ENCODE measurements around the gene NLK. TPM values are rescaled to one million over a fixed set of nuclear protein-coding genes. Genes with fewer than 3 reads are reported as not detected.
"Not testable (repeated sequence)": the region's sequence is repeated elsewhere in the genome, so short reads cannot be mapped to it uniquely, and the experiment has no call there.

Gene NLK
- total RNA-seq, 1 experiment from 2014 or later = 18.0 TPM

- in situ Hi-C loops (cut with HindIII; ENCODE audit: low pct_unique_long_range_greater_than_20kb, low sequenced_read_pairs) = no loop called here
- DNase-seq (ENCODE audit: low read depth) = no peak
These were observed 156.6 kb downstream of the NLK start for GRCh38 chr17:28199115-28199514.

- in situ Hi-C loops (cut with HindIII; ENCODE audit: low pct_unique_long_range_greater_than_20kb, low sequenced_read_pairs) = no loop called here
These were observed 157.3 kb downstream of the NLK start for GRCh38 chr17:28199728-28200127.

GRCh38 chr17:28201315-28201714, 158.8 kb downstream of the NLK start:
- no peak for DNase-seq (ENCODE audit: low read depth)
- in situ Hi-C loops (cut with HindIII; ENCODE audit: low pct_unique_long_range_greater_than_20kb, low sequenced_read_pairs) = no loop called here

More at GRCh38 chr17:28199728-28200127, 157.3 kb downstream of the NLK start:
- no peak for DNase-seq (ENCODE audit: low read depth)

DNA sequence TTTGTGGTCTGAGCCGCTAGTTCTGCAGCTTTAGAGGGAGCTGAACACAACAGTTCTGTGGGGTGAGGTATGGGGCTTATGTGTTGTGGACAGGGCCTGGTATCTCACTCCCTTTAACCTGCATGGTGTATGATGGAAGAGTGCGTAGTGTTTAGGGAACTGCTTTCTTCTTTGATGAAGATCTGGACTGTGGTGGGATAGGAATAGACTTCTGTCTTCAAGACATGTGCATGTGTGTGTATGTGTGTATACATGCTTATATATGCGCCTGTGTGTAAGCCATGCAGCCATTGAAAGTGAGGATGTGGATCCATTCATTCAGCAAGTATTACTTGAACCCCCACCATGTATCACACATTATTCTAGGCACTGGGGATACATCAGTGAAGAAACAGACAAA, 161.8 kb downstream of the NLK start:
- DNase-seq (ENCODE audit: low read depth) = no peak
- in situ Hi-C loops (cut with HindIII; ENCODE audit: low pct_unique_long_range_greater_than_20kb, low sequenced_read_pairs) = no loop called here

- in situ Hi-C loops (cut with HindIII; ENCODE audit: low pct_unique_long_range_greater_than_20kb, low sequenced_read_pairs) = no loop called here
- DNase-seq (ENCODE audit: low read depth) = peak; percentile 76
These were observed 162.3 kb downstream of the NLK start for GRCh38 chr17:28204751-28205150.

DNA sequence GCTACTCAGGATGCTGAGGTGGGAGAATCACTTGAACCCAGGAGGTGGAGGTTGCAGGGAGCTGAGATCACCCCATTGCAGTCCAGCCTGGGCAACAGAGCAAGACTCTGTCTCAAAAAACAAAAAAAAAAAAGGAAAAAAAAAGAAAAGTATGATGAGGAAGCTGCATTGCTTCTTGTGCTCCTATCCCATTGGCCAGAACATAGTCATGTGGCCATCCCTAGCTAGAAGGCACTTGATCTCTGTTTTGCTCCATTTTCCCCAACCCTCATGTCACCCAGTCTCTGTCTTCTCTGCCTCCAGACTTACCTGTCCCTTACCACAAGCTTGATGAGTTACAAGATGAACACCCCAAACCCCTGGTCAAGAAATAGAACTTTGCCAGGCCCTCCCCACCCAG, 163.8 kb downstream of the NLK start:
- no peak for DNase-seq (ENCODE audit: low read depth)
- in situ Hi-C loops (cut with HindIII; ENCODE audit: low pct_unique_long_range_greater_than_20kb, low sequenced_read_pairs) = no loop called here

DNA sequence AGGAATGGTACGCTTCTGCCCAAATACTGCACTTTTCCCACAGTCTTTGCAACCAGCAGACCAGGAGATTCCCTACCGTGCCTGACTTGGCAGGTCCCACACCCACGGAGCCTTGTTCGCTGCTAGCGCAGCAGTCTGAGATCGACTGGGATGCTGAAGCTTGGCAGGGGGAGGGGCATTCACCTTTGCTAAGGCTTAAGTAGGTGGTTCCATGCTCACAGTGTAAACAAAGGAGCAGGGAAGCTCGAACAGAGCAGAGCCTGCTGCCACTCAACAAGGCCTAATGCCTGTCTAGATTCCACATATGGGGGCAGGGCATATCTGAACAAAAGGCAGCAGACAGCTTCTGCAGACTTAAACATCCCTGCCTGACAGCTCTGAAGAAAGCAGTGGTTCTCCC, 169.3 kb downstream of the NLK start:
- in situ Hi-C loops (cut with HindIII; ENCODE audit: low pct_unique_long_range_greater_than_20kb, low sequenced_read_pairs) = no loop called here
- DNase-seq (ENCODE audit: low read depth) = no peak

GRCh38 chr17:28213578-28213977, 171.1 kb downstream of the NLK start:
- DNase-seq (ENCODE audit: low read depth); in situ Hi-C loops (cut with HindIII; ENCODE audit: low pct_unique_long_range_greater_than_20kb, low sequenced_read_pairs): not testable (repeated sequence)

- no peak for DNase-seq (ENCODE audit: low read depth)
- in situ Hi-C loops (cut with HindIII; ENCODE audit: low pct_unique_long_range_greater_than_20kb, low sequenced_read_pairs) = no loop called here
These were observed 173.6 kb downstream of the NLK start for GRCh38 chr17:28216052-28216451.

DNA sequence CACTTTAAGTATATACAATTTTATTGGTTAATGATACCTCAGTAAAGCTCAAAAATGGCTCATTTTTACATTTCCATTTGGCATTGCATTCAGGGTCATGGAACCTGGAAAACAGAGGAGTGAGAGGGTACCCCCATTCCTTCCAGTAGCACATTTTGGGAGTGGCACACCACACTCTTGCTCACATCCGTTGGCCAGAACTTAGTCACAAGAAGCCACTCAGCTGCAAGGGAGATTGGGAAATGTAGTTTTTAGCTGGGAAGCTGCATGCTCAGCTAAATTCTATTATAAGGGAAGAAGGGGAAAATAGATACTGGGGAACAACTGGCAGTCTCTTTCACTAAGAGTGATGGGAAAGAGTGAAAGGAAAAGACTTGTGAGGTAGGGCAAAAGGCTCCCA, 174.1 kb downstream of the NLK start:
- DNase-seq (ENCODE audit: low read depth) = no peak
- in situ Hi-C loops (cut with HindIII; ENCODE audit: low pct_unique_long_range_greater_than_20kb, low sequenced_read_pairs) = no loop called here

DNA sequence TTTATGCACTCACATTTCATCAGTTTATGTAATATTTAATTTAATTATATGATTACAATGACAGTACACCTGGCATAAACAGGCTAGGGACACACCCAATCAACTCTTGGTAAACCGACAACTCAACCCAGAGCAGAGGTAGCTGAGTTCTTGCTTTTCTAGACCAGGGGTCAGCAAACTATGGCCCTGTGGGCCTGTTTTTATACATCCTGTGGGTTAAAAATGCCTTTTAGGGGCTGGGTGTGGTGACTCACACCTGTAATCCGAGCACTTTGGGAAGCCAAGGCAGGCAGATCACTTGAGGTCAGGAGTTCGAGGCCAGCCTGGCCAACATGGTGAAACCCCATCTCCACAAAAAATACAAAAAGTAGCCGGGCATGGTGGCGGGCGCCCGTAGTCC, 177.3 kb downstream of the NLK start:
- in situ Hi-C loops (cut with HindIII; ENCODE audit: low pct_unique_long_range_greater_than_20kb, low sequenced_read_pairs) = no loop called here
- DNase-seq (ENCODE audit: low read depth) = no peak

DNA sequence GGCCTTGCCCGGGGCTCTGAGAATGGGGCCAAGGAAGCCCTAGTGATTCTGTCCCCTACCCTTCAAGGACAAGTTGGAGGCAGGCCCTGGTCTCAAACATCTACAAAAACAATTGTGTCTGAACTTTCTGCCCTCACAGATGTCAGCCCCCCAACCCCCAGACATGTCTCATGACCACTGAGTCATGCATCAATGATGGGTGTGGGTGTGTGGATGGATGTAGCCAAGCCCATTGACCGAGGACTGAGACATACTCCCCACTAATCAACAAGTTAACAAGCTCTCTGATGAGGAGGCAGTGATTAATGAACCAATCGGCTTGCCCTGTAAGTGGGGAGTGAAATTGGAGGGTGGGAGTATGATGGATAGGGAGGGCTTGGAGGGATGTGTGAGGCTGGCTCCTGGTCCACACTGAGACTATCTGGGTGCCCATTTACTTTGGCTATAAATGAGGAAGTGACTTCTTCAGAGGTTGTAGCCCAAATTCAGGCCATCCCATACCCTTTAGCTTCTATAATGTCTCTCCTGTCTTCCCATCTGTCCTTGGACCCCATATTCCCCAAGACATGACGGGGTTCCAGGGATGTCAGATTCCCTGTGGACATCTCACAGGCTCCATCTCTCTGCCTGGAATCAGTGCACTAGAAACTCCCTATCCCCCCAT, 179.4 kb downstream of the NLK start:
- in situ Hi-C loops (cut with HindIII; ENCODE audit: low pct_unique_long_range_greater_than_20kb, low sequenced_read_pairs) = no loop called here
- DNase-seq (ENCODE audit: low read depth) = no peak

GRCh38 chr17:28225271-28225670, 182.8 kb downstream of the NLK start:
- DNase-seq (ENCODE audit: low read depth) = no peak
- in situ Hi-C loops (cut with HindIII; ENCODE audit: low pct_unique_long_range_greater_than_20kb, low sequenced_read_pairs) = no loop called here

DNA sequence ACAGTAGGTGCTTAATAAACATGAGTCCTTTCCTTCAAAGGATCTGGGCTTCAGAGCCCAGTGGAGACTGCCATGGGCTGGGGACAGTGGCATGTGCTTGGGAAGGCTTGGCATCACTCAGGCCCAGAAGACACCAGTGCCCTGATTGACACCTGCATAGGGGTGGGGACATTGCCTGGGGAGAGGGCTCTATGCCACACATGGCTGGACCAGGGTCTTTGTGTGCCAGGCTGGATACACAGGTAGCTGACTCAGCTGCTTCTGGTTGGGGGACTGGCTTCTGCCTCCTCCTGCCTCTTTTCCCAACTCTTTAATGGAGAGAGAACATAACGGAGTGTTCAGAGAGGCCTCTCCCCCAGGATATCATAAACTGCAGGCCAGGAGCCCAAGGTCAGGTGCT, 183.4 kb downstream of the NLK start:
- DNase-seq (ENCODE audit: low read depth) = no peak
- in situ Hi-C loops (cut with HindIII; ENCODE audit: low pct_unique_long_range_greater_than_20kb, low sequenced_read_pairs) = no loop called here

DNA sequence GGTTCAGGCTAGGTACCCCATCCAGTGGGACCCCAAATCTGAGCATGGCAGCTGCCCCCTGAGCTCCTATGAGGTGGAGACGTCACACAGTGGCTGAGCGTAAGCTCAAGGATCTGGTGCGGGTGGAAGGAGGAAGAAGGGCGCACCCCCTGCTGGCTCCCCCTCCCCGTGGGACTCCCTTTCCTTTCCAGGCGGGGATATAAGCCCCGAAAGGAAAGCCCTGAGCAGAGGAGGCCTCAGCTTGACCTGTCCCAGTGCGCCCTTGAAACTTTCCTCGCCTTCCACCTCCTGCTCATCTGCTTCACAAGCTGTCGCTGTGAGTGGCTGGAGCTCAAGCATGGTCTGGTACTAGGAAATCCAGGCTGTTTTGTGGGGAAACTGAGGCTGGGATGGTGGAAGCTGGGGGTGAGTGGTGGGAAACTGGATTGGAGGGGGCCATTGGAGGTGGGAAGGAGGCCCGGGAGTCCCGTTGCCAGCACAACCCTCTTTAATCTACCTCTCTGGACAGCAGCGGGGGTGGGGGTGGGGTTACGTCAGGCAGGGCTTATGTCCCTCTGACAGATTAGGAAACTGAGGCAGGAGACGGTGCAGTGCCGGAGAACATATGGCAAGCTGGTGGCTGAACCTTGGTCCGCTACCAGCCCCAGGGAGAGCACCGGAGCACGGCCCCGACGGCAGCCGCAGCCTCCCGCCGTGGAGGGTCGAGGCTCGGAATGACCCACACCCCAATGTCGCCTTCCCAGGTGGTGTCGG, 184.3 kb downstream of the NLK start:
- in situ Hi-C loops (cut with HindIII; ENCODE audit: low pct_unique_long_range_greater_than_20kb, low sequenced_read_pairs) = no loop called here

DNA sequence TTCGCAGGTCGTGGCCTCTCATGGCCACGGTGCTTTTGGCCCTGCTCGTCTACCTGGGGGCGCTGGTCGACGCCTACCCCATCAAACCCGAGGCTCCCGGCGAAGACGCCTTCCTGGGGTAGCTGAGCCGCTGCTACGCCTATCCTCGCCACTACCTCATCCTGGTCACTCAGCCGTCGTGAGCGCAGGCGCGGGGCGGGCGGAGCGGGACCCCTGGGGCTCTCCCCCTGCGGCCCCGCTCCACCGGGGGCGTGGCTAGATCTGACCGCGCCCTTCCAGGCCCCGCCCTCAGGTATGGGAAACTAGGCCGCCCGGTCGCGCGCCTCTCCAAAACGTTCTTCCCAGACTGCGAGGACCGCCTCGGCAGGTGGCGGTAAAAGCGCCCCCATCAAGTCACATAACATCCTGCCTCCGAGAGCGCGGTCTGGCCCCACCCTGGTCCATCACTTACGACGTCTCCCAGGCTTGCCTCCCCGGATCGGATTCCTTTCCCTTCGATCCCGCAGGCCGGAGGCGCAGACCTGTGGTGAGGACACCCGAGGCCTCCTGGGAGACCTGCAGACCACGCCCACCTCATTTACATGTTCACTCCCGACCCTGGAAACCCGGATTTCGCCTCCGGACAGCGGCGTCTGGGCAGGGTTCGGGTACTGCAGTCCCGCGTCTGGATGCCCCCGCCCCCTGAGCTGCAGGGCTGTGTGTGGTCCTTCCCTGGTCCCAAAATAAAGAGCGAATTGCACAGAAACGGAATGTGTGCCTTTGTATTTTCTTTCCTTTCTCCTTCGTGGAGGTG, 185.0 kb downstream of the NLK start:
- peak; percentile 87 for DNase-seq (ENCODE audit: low read depth)
- in situ Hi-C loops (cut with HindIII; ENCODE audit: low pct_unique_long_range_greater_than_20kb, low sequenced_read_pairs) = no loop called here

More for the DNA sequence above, 184.3 kb downstream of the NLK start:
- no peak for DNase-seq (ENCODE audit: low read depth)

DNA sequence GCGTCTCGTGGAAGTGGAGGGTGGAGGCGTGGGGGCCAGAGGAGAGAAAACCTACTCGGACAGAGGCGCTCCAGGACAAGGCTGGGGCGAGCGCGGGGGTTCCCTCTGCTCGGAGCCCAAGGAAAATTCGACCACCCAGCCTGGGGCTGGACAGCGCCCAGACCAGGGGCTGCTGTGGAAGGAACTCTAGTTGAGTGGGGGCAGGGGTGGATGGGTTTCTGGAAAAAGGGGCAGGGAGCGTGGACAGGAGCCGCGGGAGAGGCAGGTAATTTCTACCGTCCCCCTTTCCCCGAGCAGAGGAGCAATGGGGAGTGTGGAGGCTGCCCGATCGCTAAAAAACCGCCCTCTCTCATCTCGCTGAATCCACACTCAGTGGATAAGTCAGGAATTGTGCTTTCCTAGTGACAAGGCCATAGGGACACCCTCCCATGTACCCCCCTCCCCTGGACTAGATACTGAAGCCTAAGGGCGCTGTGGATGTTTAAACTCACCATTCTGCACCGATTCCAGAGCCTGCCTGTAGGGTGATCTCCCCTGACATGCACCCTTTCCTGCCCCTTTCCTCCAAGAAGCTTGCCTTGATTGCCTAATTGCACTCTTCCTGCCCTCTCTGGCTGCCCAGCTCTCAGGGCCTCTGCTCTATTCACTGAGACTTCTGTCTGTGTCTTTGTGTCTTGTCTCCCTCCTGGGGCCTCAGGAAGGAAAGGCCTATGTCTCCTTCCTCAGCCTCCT, 185.8 kb downstream of the NLK start:
- in situ Hi-C loops (cut with HindIII; ENCODE audit: low pct_unique_long_range_greater_than_20kb, low sequenced_read_pairs) = no loop called here
- no peak for DNase-seq (ENCODE audit: low read depth)

GRCh38 chr17:28228986-28229729, 186.7 kb downstream of the NLK start:
- DNase-seq (ENCODE audit: low read depth) = no peak
- in situ Hi-C loops (cut with HindIII; ENCODE audit: low pct_unique_long_range_greater_than_20kb, low sequenced_read_pairs) = no loop called here

All from Caki2 (cell line).